D721Med (cell line): ENCODE results near the gene GRM5.
A peak's percentile ranks its signal among the peaks of the same experiment; 100 is the strongest.
"Not testable (repeated sequence)": the region's sequence is repeated elsewhere in the genome, so short reads cannot be mapped to it uniquely, and the experiment has no call there.

ENCODE experiments used
- DNase-seq: peaks from one replicate; pipeline ENCODE4 v3.0.0; 2011; ENCODE audit warnings: low spot score; ENCODE audit not compliant: insufficient read length
- FAIRE-seq: peaks from 2 replicates; lab custom pipeline; 2011; peaks lifted over from hg19 to GRCh38; lab: Jason Lieb, UNC
- CTCF ChIP-seq: IDR thresholded peaks from 2 replicates; pipeline ENCODE4 v1.5.1; 2012; ENCODE audit warnings: mild to moderate bottlenecking, control low read depth; ENCODE audit not compliant: insufficient read depth; ENCODE audit errors: missing control alignments

The GRM5 gene

GRCh38 chr11:89029671-89030070 lies 36.1 kb downstream of the GRM5 start:
- not testable (repeated sequence) for FAIRE-seq, DNase-seq

GRCh38 chr11:89021339-89021738 lies 44.4 kb downstream of the GRM5 start:
- FAIRE-seq (no peak), DNase-seq (no peak)
- TF ChIP-seq CTCF = no peak

GRCh38 chr11:89019827-89020547 lies 45.8 kb downstream of the GRM5 start:
- not testable (repeated sequence) for DNase-seq, FAIRE-seq

GRCh38 chr11:89016214-89016613 lies 49.6 kb downstream of the GRM5 start:
- no peak for TF ChIP-seq CTCF
- FAIRE-seq (no peak), DNase-seq (no peak)

GRCh38 chr11:89015614-89016013 lies 50.2 kb downstream of the GRM5 start:
- DNase-seq = no peak
- no peak for TF ChIP-seq CTCF
- FAIRE-seq = no peak

GRCh38 chr11:89000852-89001251 lies 64.9 kb downstream of the GRM5 start:
- not testable (repeated sequence) for FAIRE-seq, DNase-seq

- DNase-seq = no peak
- no peak for FAIRE-seq
- no peak for TF ChIP-seq CTCF
These were observed 86.1 kb downstream of the GRM5 start for GRCh38 chr11:88979641-88980040.

GRCh38 chr11:88978992-88979391 lies 86.8 kb downstream of the GRM5 start:
- DNase-seq, FAIRE-seq: not testable (repeated sequence)

GRCh38 chr11:88975441-88975840 lies 90.3 kb downstream of the GRM5 start:
- not testable (repeated sequence) for FAIRE-seq, DNase-seq

- DNase-seq (no peak), FAIRE-seq (no peak)
- TF ChIP-seq CTCF = no peak
These were observed 93.6 kb downstream of the GRM5 start for GRCh38 chr11:88972210-88972609.

GRCh38 chr11:88961621-88962020 lies 104.2 kb downstream of the GRM5 start:
- FAIRE-seq, DNase-seq: not testable (repeated sequence)

GRCh38 chr11:88959857-88960256 lies 105.9 kb downstream of the GRM5 start:
- peak; percentile 46 for FAIRE-seq

More at GRCh38 chr11:88959857-88960256, 105.9 kb downstream of the GRM5 start:
- not testable (repeated sequence) for DNase-seq
